HCT116 (cell line): ENCODE data around the gene SNN. TPM values are rescaled to one million over a fixed set of nuclear protein-coding genes. Genes with fewer than 3 reads are reported as not detected.

Source experiments
- ATAC-seq: fragments of 200-7000 bp; cut with Tn5 transposase; 2 replicates; pipeline ENCODE4 v1.9.1; 2020; ENCODE audit warnings: mild to moderate bottlenecking, moderate library complexity
- BruUV-seq: library from RNA; stranded (reverse); fragments of 400-500 nt; replicated peaks from 2 replicates; lab custom pipeline; 2021; lab: Mats Ljungman, UMichigan
- CTCF ChIA-PET: fragments of 300-600 bp; sonication (Branson Sonifier 250); formaldehyde crosslinking; loops from one replicate; lab custom pipeline; 2021; ENCODE audit warnings: antibody characterized with exemption; lab: Charles Lee
- POLR2A ChIA-PET: fragments of 300-600, 350-600 bp; sonication (Branson Sonifier 250); formaldehyde crosslinking; loops from one replicate; lab custom pipeline; 2021; ENCODE audit warnings: antibody characterized with exemption; lab: Charles Lee
- RAD21 ChIA-PET, 2 experiments: fragments of 300-600 bp; sonication (Branson Sonifier 250); formaldehyde crosslinking; loops; one replicate each; lab custom pipeline; 2023; ENCODE audit warnings: low total read pairs in 2 of 2; ENCODE audit not compliant: uncharacterized antibody in 2 of 2, unreplicated experiment in 2 of 2, low non-redundant PET in 1 of 2; lab: Charles Lee
- DNase-seq: peaks from one replicate; pipeline ENCODE4 v3.0.0-alpha.2; 2010; ENCODE audit warnings: low read depth, low spot score
- H2AFZ ChIP-seq: fragments of 200-600 bp; shearing (Covaris generic), sonication (generic); 2 replicates; pipeline ENCODE4 v1.6.1; 2017; ENCODE audit warnings: low read depth, mixed run types, mixed read lengths, antibody characterized with exemption, low read length; ENCODE audit not compliant: poor library complexity, severe bottlenecking
- H3K27ac ChIP-seq: 2 replicates; pipeline ENCODE4 v1.5.1; 2012; ENCODE audit warnings: low read depth, low read length
- H3K27me3 ChIP-seq: fragments of 200-600 bp; sonication (generic); 2 replicates; pipeline ENCODE4 v1.6.1; 2016; ENCODE audit warnings: mixed run types, low read length, mixed read lengths; ENCODE audit not compliant: insufficient read depth
- H3K36me3 ChIP-seq, 2 experiments: fragments of 200-500 bp in 1 of 2; fragments of 200-600 bp in 1 of 2; sonication (Bioruptor generic) in 1 of 2; sonication (generic) in 1 of 2; 2 replicates each; pipeline versions ENCODE4 v1.5.1 to v1.6.1; 2014 to 2016; ENCODE audit warnings: low read length in 2 of 2, inconsistent platforms in 1 of 2, mixed read lengths in 1 of 2, mixed run types in 1 of 2; ENCODE audit not compliant: insufficient read depth in 2 of 2, control insufficient read depth in 1 of 2
- H3K4me1 ChIP-seq, 2 experiments: fragments of 200-600 bp in 1 of 2; sonication (generic) in 1 of 2; 2 replicates each; pipeline versions ENCODE4 v1.5.1 to v1.6.1; 2012 to 2017; ENCODE audit warnings: low read length in 2 of 2, inconsistent platforms in 1 of 2, mild to moderate bottlenecking in 1 of 2, mixed read lengths in 1 of 2, mixed run types in 1 of 2, moderate library complexity in 1 of 2; ENCODE audit not compliant: insufficient read depth in 2 of 2, control insufficient read depth in 1 of 2
- H3K4me2 ChIP-seq: fragments of 200-600 bp; sonication (generic); 2 replicates; pipeline ENCODE4 v1.6.1; 2017; ENCODE audit warnings: mixed run types, low read length, mixed read lengths
- H3K4me3 ChIP-seq, 2 experiments: fragments of 200-600 bp in 1 of 2; sonication (generic) in 1 of 2; replicated peaks in 1 of 2; 2 replicates each; pipeline ENCODE4 v1.5.1; 2011 to 2016; ENCODE audit warnings: low read length in 2 of 2, control low read depth in 1 of 2, low read depth in 1 of 2, mild to moderate bottlenecking in 1 of 2, mixed read lengths in 1 of 2, mixed run types in 1 of 2
- H3K79me2 ChIP-seq: fragments of 200-600 bp; sonication (generic); 2 replicates; pipeline ENCODE4 v1.6.1; 2017; ENCODE audit warnings: mild to moderate bottlenecking, mixed run types, low read length, moderate library complexity, mixed read lengths; ENCODE audit not compliant: insufficient read depth
- H3K9ac ChIP-seq: fragments of 200-600 bp; sonication (generic); 2 replicates; pipeline ENCODE4 v1.6.1; 2016; ENCODE audit warnings: low read length, mixed read lengths
- H3K9me2 ChIP-seq: fragments of 200-600 bp; sonication (generic), shearing (Covaris generic); 2 replicates; pipeline ENCODE4 v1.6.1; 2017; ENCODE audit warnings: mixed run types, mild to moderate bottlenecking, moderate library complexity; ENCODE audit not compliant: insufficient read depth
- H3K9me3 ChIP-seq, 2 experiments: fragments of 200-500 bp in 1 of 2; fragments of 200-600 bp in 1 of 2; sonication (Bioruptor generic) in 1 of 2; sonication (generic) in 1 of 2; 2 replicates each; pipeline ENCODE4 v1.6.1; 2014 to 2017; ENCODE audit warnings: low read length in 2 of 2, mixed read lengths in 2 of 2, inconsistent platforms in 1 of 2, low read depth in 1 of 2, mild to moderate bottlenecking in 1 of 2, mixed run types in 1 of 2, moderate library complexity in 1 of 2; ENCODE audit not compliant: control insufficient read depth in 1 of 2, insufficient read depth in 1 of 2
- H4K20me1 ChIP-seq: fragments of 200-600 bp; sonication (generic), shearing (Covaris generic); 2 replicates; pipeline ENCODE4 v1.6.1; 2017; ENCODE audit warnings: mixed run types, mild to moderate bottlenecking, moderate library complexity; ENCODE audit not compliant: insufficient read depth
- CBX3 ChIP-seq: IDR thresholded peaks from 2 replicates; pipeline ENCODE4 v1.6.1; 2012; ENCODE audit warnings: low read depth
- CEBPB ChIP-seq: IDR thresholded peaks from 2 replicates; pipeline ENCODE4 v1.6.1; 2012; ENCODE audit warnings: low read depth
- EGR1 ChIP-seq: IDR thresholded peaks from 2 replicates; pipeline ENCODE4 v1.6.1; 2012; ENCODE audit warnings: low read depth
- EZH2 ChIP-seq: fragments of 200-600 bp; sonication (generic); IDR thresholded peaks from 2 replicates; pipeline ENCODE4 v1.6.1; 2017; ENCODE audit warnings: antibody characterized with exemption, mixed run types
- EZH2phosphoT487 ChIP-seq: fragments of 200-600 bp; IDR thresholded peaks from 2 replicates; pipeline ENCODE4 v1.6.1; 2018; ENCODE audit warnings: antibody characterized with exemption, borderline replicate concordance
- FOSL1 ChIP-seq: IDR thresholded peaks from 2 replicates; pipeline ENCODE4 v1.6.1; 2012; ENCODE audit warnings: low read depth
- JUND ChIP-seq: IDR thresholded peaks from 2 replicates; pipeline ENCODE4 v1.6.1; 2012
- POLR2A ChIP-seq: IDR thresholded peaks from 2 replicates; pipeline ENCODE4 v1.7.0; 2011; ENCODE audit warnings: borderline replicate concordance; ENCODE audit not compliant: insufficient read depth, insufficient read length; ENCODE audit errors: extremely low read depth
- POLR2AphosphoS5 ChIP-seq: IDR thresholded peaks from 2 replicates; pipeline ENCODE4 v1.6.1; 2011; ENCODE audit warnings: mild to moderate bottlenecking, low read depth, low read length, moderate library complexity
- SIN3A ChIP-seq: IDR thresholded peaks from 2 replicates; pipeline ENCODE4 v1.6.1; 2012; ENCODE audit warnings: low read depth
- SP1 ChIP-seq: IDR thresholded peaks from 2 replicates; pipeline ENCODE4 v1.6.1; 2012; ENCODE audit warnings: low read depth
- TCF7L2 ChIP-seq: IDR thresholded peaks from 2 replicates; pipeline ENCODE4 v1.7.0; 2011; ENCODE audit warnings: borderline replicate concordance, inconsistent platforms; ENCODE audit not compliant: insufficient read depth, insufficient read length; ENCODE audit errors: extremely low read depth
- ZFX ChIP-seq: fragments of 450-650 bp; IDR thresholded peaks from 2 replicates; pipeline ENCODE4 v1.6.1; 2017
- ZNF274 ChIP-seq: fragments of 200-500 bp; sonication (Bioruptor generic); IDR thresholded peaks from 2 replicates; pipeline ENCODE4 v1.6.1; 2014; ENCODE audit warnings: mild to moderate bottlenecking, low read depth, low read length, inconsistent platforms
- intact Hi-C: fragments of 100-400 bp; cut with micrococcal nuclease; formaldehyde crosslinking; loops from 2 replicates; pipeline ENCODE4 v1.10.0; 2022
- total RNA-seq: library from RNA; stranded (reverse); gene quantifications from one replicate; pipeline ENCODE4 v1.2.1, GENCODE V29; 2021; ENCODE audit not compliant: unreplicated experiment
- TF ChIP-seq, protein P1 (sequence below): IDR thresholded peaks from 2 replicates; pipeline ENCODE4 v1.6.1; 2012
- TF ChIP-seq, protein P2 (sequence below): IDR thresholded peaks from 2 replicates; pipeline ENCODE4 v1.6.1; 2012
- TF ChIP-seq, protein P3 (sequence below): IDR thresholded peaks from 2 replicates; pipeline ENCODE4 v1.6.1; 2012; ENCODE audit warnings: low read depth
- TF ChIP-seq, protein P4 (sequence below): IDR thresholded peaks from 2 replicates; pipeline ENCODE4 v1.6.1; 2011; ENCODE audit warnings: mild to moderate bottlenecking, low read length, moderate library complexity; ENCODE audit not compliant: insufficient replicate concordance; ENCODE audit errors: extremely low read depth

Gene SNN
- total RNA-seq, 1 experiment from 2014 or later: 12.2 TPM

DNA sequence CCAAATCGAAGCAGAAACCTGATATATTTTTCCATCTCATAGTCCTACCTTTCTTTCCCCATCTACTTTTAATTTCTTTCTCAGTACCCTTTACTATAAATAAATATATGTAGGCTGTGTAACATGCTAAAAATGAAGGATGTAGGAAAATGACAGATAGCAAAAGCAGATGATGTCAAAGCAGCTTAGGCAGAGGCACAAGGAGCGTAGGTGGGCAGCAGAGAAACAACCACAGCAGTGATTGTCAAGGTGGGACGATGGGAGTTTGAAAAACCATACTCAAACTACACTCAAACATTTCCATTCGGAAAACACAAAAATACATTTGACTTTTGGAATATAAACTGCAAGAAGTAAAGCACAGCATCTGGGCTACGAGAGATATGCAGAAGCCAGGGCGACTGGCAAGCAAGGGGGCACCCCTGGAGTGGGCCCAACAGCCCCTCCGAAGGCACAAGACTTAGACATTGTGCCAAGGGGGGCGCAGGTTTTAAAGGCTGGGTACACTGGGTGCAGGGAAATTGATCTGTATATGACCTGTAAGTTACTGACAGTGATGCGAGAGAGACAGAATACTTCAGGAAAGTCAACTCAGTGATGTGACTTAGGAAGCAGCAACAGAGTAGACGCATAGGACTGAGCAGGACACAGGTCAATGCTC is 31.1 kb downstream of the SNN start (continued):
- TF ChIP-seq, protein P1, sequence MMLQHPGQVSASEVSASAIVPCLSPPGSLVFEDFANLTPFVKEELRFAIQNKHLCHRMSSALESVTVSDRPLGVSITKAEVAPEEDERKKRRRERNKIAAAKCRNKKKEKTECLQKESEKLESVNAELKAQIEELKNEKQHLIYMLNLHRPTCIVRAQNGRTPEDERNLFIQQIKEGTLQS: no peak
- TF ChIP-seq TCF7L2 (no peak), CBX3 (no peak), CEBPB (no peak), SIN3A (no peak)

DNA sequence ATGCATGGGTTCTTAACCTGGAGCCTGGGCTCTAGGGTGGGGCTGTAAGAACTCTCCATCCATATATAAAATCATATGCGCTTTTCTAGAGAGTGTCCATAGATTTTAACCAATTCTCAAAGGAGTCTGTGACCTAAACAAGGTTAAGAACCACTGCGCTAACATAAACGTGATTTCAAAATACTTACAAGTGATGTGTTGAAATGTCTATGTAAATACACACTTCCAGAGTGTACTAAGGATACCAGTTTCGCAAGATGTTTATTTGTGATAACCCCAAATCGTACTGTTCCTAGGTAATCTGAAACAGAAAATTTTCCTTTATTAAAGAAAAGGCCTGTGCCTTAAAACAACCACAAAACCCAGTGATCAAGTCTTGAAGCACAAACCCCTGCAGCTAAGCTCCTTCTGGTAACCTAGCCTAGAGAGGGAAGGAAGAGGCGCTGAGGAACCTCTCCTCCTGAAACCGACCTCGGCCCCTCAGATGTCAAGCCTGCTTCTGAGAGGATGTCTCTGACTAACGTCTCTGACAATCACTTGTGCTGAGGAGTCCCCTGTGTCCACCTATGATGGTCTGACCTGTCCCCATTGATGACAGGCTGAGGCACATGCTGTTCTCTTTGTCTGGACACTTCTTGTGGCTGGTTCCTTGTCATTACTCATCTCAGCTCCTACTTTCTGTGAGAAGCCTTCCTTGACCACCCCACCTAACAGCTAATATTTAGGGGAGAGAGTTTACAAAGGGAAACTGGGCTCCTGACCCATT is 32.2 kb downstream of the SNN start:
- no TSS peak for BruUV-seq
- no peaks in the 10 kb centered on the region for H3K4me1 ChIP-seq
- H3K36me3 ChIP-seq: peaks cover 9 to 32% of the 10 kb centered on the region in 2 experiments; a peak in 2 of 4 replicates
- no peaks in the 10 kb centered on the region for H3K27me3 ChIP-seq
- DNase-seq: no peak
- no peak for ATAC-seq
- no peak overlapping the region for H3K4me2 ChIP-seq
- no peak overlapping the region for H3K9ac ChIP-seq
- peaks cover 15% of the 10 kb centered on the region; the same call in 1 of the 2 replicates for H3K79me2 ChIP-seq
- H2AFZ ChIP-seq: no peak overlapping the region
- no peaks in the 10 kb centered on the region for H3K9me3 ChIP-seq
- ChIA-PET POLR2A (no interaction called here), CTCF (interaction anchor here (0.6 kb wide), 1 partner anchor 12 kb away, joined by 3 read pairs; no protein-coding TSS in a partner anchor), RAD21 (no interaction called here)
- no peaks in the 10 kb centered on the region for H4K20me1 ChIP-seq
- no peaks in the 10 kb centered on the region for H3K9me2 ChIP-seq
- H3K27ac ChIP-seq: no peak overlapping the region
- intact Hi-C loops: no loop called here
- no peak overlapping the region for H3K4me3 ChIP-seq
- no peak for TF ChIP-seq POLR2AphosphoS5
- TF ChIP-seq ZFX: no peak
- no peak for TF ChIP-seq FOSL1
- TF ChIP-seq, protein P2, sequence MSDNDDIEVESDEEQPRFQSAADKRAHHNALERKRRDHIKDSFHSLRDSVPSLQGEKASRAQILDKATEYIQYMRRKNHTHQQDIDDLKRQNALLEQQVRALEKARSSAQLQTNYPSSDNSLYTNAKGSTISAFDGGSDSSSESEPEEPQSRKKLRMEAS: no peak
- no peak for TF ChIP-seq SP1
- TF ChIP-seq CEBPB: no peak
- no peak for TF ChIP-seq SIN3A
- TF ChIP-seq, protein P3, sequence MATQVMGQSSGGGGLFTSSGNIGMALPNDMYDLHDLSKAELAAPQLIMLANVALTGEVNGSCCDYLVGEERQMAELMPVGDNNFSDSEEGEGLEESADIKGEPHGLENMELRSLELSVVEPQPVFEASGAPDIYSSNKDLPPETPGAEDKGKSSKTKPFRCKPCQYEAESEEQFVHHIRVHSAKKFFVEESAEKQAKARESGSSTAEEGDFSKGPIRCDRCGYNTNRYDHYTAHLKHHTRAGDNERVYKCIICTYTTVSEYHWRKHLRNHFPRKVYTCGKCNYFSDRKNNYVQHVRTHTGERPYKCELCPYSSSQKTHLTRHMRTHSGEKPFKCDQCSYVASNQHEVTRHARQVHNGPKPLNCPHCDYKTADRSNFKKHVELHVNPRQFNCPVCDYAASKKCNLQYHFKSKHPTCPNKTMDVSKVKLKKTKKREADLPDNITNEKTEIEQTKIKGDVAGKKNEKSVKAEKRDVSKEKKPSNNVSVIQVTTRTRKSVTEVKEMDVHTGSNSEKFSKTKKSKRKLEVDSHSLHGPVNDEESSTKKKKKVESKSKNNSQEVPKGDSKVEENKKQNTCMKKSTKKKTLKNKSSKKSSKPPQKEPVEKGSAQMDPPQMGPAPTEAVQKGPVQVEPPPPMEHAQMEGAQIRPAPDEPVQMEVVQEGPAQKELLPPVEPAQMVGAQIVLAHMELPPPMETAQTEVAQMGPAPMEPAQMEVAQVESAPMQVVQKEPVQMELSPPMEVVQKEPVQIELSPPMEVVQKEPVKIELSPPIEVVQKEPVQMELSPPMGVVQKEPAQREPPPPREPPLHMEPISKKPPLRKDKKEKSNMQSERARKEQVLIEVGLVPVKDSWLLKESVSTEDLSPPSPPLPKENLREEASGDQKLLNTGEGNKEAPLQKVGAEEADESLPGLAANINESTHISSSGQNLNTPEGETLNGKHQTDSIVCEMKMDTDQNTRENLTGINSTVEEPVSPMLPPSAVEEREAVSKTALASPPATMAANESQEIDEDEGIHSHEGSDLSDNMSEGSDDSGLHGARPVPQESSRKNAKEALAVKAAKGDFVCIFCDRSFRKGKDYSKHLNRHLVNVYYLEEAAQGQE: no peak
- no peak for TF ChIP-seq ZNF274
- TF ChIP-seq EGR1: no peak
- no peak for TF ChIP-seq JUND
- no peak for TF ChIP-seq POLR2A
- no peak for TF ChIP-seq EZH2
- TF ChIP-seq EZH2phosphoT487: no peak
- TF ChIP-seq, protein P4, sequence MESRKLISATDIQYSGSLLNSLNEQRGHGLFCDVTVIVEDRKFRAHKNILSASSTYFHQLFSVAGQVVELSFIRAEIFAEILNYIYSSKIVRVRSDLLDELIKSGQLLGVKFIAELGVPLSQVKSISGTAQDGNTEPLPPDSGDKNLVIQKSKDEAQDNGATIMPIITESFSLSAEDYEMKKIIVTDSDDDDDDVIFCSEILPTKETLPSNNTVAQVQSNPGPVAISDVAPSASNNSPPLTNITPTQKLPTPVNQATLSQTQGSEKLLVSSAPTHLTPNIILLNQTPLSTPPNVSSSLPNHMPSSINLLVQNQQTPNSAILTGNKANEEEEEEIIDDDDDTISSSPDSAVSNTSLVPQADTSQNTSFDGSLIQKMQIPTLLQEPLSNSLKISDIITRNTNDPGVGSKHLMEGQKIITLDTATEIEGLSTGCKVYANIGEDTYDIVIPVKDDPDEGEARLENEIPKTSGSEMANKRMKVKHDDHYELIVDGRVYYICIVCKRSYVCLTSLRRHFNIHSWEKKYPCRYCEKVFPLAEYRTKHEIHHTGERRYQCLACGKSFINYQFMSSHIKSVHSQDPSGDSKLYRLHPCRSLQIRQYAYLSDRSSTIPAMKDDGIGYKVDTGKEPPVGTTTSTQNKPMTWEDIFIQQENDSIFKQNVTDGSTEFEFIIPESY: no peak
